ENCODE measurements around the gene SENP7. TPM values are rescaled to one million over a fixed set of nuclear protein-coding genes. Genes with fewer than 3 reads are reported as not detected.

Gene SENP7
- total RNA-seq, 1 donor, result 11.2 TPM

GRCh38 chr3:101377796-101378195 is 135.2 kb downstream of the SENP7 start:
- Histone ChIP-seq H3K27me3 (ENCODE audit: insufficient read depth, low read length) (no peaks in the 10 kb centered on the region), H4K20me1 (ENCODE audit: insufficient read depth, low read length) (no peaks in the 10 kb centered on the region), H3K9me3 (ENCODE audit: low read depth, low read length) (no peaks in the 10 kb centered on the region), H2AFZ (ENCODE audit: low read length) (no peak overlapping the region), H3K36me3 (ENCODE audit: insufficient read depth, low read length) (no peaks in the 10 kb centered on the region), H3K4me2 (ENCODE audit: insufficient read depth, low read length) (no peak overlapping the region), H3K27ac (ENCODE audit: low read depth, low read length) (no peak overlapping the region), H3K79me2 (ENCODE audit: insufficient read depth, low read length) (no peaks in the 10 kb centered on the region), H3K4me3 (ENCODE audit: insufficient read depth, low read length) (no peak overlapping the region), H3K4me1 (ENCODE audit: insufficient read depth, low read length) (no peaks in the 10 kb centered on the region)
- TF ChIP-seq CTCF (IDR thresholded peaks at IDR 0.05; ENCODE audit: extremely low read depth, low read depth, low read length), result no peak
- no peak for DNase-seq (ENCODE audit: insufficient read length, low spot score, missing footprints)

DNA sequence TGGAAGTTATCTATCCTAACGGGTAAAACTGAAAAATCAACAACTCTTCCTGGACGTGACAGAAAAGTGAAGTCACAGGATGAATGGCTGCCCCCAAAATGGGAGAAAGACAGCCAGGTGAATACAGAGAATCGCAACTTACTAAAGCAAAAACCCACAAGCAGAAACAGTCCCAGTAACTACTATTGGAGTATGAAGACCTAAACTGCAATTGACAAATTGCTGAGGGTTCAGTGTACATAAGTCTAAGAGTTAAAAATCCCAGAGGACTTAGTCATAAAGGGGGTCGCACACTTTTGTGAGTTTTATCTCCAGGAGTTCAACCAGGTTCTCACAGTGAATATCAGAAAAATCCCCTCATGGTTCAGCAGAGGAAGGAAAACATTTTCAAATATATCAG is 135.8 kb downstream of the SENP7 start:
- no peaks in the 10 kb centered on the region for H3K27me3 ChIP-seq (ENCODE audit: insufficient read depth, low read length)
- no peaks in the 10 kb centered on the region for H3K36me3 ChIP-seq (ENCODE audit: insufficient read depth, low read length)
- H3K4me2 ChIP-seq (ENCODE audit: insufficient read depth, low read length), result no peak overlapping the region
- H3K27ac ChIP-seq (ENCODE audit: low read depth, low read length), result no peak overlapping the region
- no peaks in the 10 kb centered on the region for H3K79me2 ChIP-seq (ENCODE audit: insufficient read depth, low read length)
- no peaks in the 10 kb centered on the region for H3K4me1 ChIP-seq (ENCODE audit: insufficient read depth, low read length)
- no peak for DNase-seq (ENCODE audit: insufficient read length, low spot score, missing footprints)
- no peaks in the 10 kb centered on the region for H3K9me3 ChIP-seq (ENCODE audit: low read depth, low read length)
- no peak for TF ChIP-seq CTCF (IDR thresholded peaks at IDR 0.05; ENCODE audit: extremely low read depth, low read depth, low read length)
- H2AFZ ChIP-seq (ENCODE audit: low read length), result no peak overlapping the region
- no peak overlapping the region for H3K4me3 ChIP-seq (ENCODE audit: insufficient read depth, low read length)
- no peaks in the 10 kb centered on the region for H4K20me1 ChIP-seq (ENCODE audit: insufficient read depth, low read length)

- Histone ChIP-seq H3K9me3 (ENCODE audit: low read depth, low read length) (no peaks in the 10 kb centered on the region), H3K79me2 (ENCODE audit: insufficient read depth, low read length) (no peaks in the 10 kb centered on the region), H3K4me2 (ENCODE audit: insufficient read depth, low read length) (no peak overlapping the region), H2AFZ (ENCODE audit: low read length) (no peak overlapping the region), H3K4me1 (ENCODE audit: insufficient read depth, low read length) (no peaks in the 10 kb centered on the region), H3K27me3 (ENCODE audit: insufficient read depth, low read length) (no peaks in the 10 kb centered on the region), H3K27ac (ENCODE audit: low read depth, low read length) (no peak overlapping the region), H3K36me3 (ENCODE audit: insufficient read depth, low read length) (no peaks in the 10 kb centered on the region), H4K20me1 (ENCODE audit: insufficient read depth, low read length) (no peaks in the 10 kb centered on the region), H3K4me3 (ENCODE audit: insufficient read depth, low read length) (no peak overlapping the region)
- TF ChIP-seq CTCF (IDR thresholded peaks at IDR 0.05; ENCODE audit: extremely low read depth, low read depth, low read length), result no peak
- DNase-seq (ENCODE audit: insufficient read length, low spot score, missing footprints), result no peak
These were observed 137.4 kb downstream of the SENP7 start for GRCh38 chr3:101375586-101375985.

DNA sequence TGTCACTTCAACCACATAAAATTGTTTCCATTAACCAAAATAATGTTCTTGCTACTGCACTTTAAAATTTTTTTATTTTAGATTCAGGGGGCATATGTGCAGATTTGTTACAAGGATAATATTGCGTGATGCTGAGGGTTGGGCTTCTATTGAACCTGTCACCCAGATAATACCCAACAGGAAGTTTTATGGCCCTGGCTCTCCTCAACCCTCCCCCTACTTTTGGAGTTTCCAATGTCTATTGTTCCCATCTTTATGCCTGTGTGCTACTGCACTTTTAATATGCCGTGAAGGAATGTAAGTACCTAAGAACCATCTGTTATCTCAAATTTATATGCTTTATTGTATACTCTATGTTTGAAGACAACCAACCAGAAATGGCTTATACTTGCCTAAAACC is 150.6 kb downstream of the SENP7 start:
- H3K79me2 ChIP-seq (ENCODE audit: insufficient read depth, low read length), result no peaks in the 10 kb centered on the region
- no peaks in the 10 kb centered on the region for H3K27me3 ChIP-seq (ENCODE audit: insufficient read depth, low read length)
- no peak overlapping the region for H3K4me3 ChIP-seq (ENCODE audit: insufficient read depth, low read length)
- no peak overlapping the region for H3K4me2 ChIP-seq (ENCODE audit: insufficient read depth, low read length)
- no peaks in the 10 kb centered on the region for H4K20me1 ChIP-seq (ENCODE audit: insufficient read depth, low read length)
- no peaks in the 10 kb centered on the region for H3K36me3 ChIP-seq (ENCODE audit: insufficient read depth, low read length)
- no peak for DNase-seq (ENCODE audit: insufficient read length, low spot score, missing footprints)
- H3K4me1 ChIP-seq (ENCODE audit: insufficient read depth, low read length), result no peaks in the 10 kb centered on the region
- H3K9me3 ChIP-seq (ENCODE audit: low read depth, low read length), result no peaks in the 10 kb centered on the region
- TF ChIP-seq CTCF (IDR thresholded peaks at IDR 0.05; ENCODE audit: extremely low read depth, low read depth, low read length), result no peak
- H3K27ac ChIP-seq (ENCODE audit: low read depth, low read length), result no peak overlapping the region
- H2AFZ ChIP-seq (ENCODE audit: low read length), result no peak overlapping the region

Measured in osteoblast (primary cell).